HG03135 (cell line): Measurements from ENCODE around the gene KRTAP4-3.
"Not testable (repeated sequence)": the region's sequence is repeated elsewhere in the genome, so short reads cannot be mapped to it uniquely, and the experiment has no call there.

Experiments used
- ATAC-seq: cut with Tn5 transposase; IDR thresholded peaks from one replicate; pipeline ENCODE4 v1.9.1; 2021; ENCODE audit warnings: mild to moderate bottlenecking, moderate library complexity; ENCODE audit not compliant: unreplicated experiment

The KRTAP4-3 gene

DNA sequence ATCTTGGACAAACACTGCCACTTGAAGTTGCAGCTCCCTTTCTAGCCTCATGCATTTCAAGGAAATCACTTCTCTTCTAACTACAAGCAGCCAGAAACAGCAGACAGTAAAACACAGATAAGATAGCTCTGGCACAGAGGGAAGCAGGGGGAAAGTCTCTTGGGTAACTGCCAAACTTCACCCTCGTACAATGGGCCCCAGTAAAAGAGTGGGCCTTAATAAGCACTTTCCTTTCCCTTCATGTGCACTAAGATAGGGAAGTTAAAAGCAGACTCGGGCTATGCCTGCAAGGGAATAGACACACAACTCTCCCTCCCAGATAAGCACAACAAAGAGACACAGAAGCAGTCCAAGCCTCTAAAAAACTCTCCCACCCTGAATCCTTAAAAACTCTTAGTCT, 14.2 kb downstream of the KRTAP4-3 start:
- no peak for ATAC-seq

DNA sequence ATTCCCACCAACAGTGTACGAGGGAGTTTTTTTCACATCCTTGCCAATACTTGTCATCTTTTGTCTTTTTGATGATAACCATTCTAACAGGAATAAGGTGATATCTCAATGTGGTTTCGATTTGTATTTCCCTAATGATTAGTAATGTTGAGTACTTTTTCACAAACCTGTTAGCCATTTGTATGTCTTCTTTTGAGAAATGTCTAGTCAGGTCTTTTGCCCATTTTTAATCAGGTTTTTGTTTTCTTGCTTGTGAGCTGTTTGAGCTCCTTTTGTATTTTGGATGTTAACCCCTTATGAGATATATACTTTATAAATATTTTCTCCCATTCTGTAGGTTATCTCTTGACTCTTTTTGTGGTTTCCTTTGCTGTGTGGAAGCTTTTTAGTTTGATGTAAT, 16.5 kb downstream of the KRTAP4-3 start:
- ATAC-seq: no peak

DNA sequence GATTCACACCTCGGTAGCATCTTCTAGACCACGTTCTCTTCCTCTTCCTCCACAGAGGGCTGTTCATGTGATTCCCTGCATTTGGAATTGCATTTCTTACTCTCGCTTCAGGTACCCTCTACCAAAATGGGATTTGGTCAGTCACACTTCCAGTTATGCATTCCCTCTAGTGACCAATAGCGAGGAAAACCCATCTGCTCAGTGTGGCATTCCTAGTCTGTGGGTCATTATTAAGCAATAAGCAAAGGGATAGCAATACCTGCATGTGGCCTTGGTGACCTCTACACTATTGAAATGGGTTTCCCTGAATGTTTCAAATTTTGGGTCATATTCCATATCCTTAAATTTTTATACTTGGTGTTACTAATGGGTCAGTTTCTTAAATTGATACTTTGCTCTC, 18.0 kb downstream of the KRTAP4-3 start:
- ATAC-seq: no peak

DNA sequence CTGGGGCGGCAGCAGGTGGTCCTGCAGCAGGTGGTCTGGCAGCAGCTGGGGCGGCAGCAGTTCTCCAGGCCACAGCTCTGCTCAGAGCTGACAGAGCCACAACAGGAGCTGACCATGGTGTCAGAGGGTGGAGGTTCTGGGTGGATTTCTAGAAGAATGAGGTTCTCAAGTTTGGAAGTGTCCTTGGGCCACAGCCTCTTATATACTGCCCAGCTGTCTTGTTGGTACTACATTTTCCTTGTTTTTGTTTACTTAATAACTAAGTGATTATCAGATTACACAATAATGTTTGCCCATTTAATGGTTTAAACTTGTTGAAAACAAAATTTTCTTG, 18.4 kb downstream of the KRTAP4-3 start, which contains the start of gene KRTAP4-5:
Gene KRTAP4-5 (minus strand): TSS at position 174 of the 334 bp plus-strand sequence. CDS start 58 bp downstream, at position 116.
- no peak for ATAC-seq

DNA sequence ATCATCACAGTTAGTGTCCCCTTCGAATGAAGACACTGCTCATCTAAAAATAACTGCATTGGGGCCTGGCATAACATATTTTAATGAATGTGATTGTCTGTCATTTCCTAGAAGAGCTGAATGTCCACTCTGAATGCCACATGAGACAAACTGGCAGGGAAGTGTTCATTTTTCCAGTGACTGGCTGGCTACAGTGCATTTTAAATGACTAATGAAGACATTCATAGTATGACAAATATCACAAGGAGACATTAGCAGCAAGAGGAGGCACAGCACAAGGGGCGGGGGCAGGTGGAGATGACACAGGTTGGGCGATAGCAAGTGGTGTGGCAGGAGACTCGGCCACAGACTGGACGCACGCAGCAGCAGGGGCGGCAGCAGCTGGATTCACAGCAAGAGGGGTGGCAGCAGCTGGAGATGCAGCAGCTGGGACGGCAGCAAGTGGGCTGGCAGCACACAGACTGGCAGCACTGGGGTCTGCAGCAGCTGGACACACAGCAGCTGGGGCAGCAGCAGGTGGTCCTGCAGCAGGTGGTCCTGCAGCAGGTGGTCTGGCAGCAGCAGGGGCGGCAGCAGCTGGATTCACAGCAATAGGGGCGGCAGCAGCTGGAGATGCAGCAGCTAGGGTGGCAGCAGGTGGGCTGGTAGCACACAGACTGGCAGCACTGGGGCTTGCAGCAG, 18.9 kb downstream of the KRTAP4-3 start:
- not testable (repeated sequence) for ATAC-seq

DNA sequence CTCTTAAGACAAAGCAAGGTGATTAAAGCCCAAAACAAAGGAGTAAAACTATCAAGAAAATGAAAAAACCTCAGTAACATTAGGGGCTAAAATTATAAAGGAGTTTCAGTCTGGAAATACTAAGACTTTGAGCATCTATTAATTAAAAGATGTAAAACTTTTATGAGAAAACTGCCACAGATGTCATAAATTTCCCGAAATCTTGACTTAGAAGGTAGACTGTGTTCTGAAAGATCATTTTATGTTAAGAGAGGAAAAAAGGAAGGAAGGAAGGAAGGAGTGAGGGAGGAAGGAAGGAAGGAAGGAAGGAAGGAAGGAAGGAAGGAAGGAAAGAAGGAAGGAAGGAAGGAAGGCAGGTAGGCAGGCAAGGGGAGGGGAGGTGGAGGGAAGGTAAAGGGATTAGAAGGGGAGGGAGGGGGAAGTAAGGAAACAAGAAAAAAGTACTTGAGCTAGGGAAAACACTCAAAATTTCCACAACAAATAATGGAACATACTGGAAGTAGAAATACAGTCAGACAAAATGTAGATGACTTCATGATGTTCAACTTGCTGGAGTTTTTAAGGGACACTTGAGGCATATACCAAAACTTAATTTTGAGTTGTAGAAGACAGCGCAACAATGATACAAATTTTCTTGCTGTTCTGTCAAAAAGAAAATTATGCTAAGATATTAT, 20.4 kb downstream of the KRTAP4-3 start:
- ATAC-seq: no peak

DNA sequence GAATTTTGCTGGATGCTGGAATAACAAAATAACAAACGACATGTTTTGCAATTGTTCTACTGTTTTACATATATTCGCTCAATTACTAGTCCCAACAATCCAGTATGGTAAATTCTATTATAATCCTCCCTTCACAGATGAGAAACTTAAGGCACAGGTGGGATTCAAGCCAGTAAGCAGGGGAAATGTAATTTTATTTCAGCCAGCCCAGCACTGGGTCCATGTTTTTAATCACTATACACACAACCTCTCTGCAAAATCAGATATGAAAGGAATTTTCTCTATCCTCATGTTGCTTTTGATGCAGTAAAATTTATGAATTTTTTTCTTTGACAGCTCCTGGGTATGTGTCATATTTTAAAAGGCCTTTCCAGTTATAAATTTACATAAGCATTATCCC, 22.8 kb downstream of the KRTAP4-3 start:
- no peak for ATAC-seq

DNA sequence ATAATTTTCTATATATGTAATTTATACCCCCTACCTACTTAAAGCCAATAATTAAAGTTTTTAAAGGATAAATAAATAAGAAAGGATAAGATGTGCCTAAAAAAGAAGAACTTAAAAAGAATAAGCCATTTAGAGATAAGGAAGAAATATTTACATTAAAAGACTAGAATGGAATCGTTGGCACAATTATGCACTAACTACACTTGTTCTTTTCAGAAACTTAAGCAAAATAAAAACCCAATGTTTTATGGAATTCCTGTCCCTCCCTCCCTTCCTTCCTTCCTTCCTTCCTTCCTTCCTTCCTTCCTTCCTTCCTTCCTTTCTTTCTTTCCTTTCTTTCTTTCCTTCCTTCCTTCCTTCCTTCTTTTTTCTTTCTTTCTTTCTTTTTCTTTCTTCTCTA, 23.2 kb downstream of the KRTAP4-3 start:
- ATAC-seq: no peak

DNA sequence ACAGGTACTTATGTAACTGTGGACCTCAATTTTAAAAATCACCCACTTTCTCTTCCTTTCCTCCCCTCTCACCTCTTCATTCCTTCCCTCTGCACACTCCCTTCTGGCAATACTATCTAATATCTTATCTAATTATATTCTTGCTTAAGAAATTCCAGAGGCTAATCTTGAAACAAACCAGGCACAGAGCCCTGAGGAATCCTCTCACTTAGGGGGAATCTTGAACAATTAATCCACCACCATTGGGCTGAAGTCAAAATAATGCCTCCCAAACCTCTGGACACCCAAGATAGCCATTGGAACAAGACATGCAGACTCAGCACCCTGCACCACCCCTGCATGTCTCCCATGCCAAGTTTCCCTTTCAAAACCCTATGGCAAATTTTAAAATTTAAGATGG, 26.7 kb downstream of the KRTAP4-3 start:
- no peak for ATAC-seq

DNA sequence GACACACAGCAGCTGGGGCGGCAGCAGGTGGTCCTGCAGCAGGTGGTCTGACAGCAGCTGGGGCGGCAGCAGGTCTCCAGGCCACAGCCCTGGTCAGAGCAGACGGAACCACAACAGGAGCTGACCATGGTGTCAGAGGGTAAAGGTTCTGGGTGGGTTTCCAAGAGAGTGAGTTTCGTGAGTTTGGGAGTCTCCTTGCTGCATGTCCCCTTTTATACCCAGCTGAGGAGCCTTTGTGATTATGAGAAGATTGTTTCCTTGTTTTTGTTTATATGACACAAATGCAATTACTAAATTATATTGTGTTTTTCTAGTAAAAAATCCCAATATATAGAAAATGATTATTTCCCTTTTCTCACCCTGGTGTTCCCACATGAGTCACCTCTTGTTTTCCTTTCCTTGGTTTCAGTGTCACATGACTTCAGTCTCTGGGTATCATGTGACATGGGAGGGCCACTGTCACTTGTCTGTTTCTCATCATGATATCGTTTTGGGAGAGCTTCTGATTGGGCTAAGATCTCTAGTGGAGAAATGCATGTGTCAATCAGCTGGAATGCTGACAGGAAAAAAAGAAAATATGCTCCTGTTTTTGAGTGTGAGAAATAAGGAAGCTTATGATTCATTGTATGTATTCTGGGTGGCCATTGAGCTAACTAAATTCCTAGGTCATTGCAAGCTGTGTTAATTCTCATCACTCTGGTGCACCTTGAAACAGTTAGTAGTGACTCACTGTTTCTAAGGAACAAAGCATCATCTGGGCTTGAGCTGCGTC, 27.5 kb downstream of the KRTAP4-3 start, which contains the start of gene KRTAP4-6:
Gene KRTAP4-6 (minus strand): TSS at position 185 of the 772 bp plus-strand sequence. CDS start 57 bp downstream, at position 128.
- no peak for ATAC-seq

DNA sequence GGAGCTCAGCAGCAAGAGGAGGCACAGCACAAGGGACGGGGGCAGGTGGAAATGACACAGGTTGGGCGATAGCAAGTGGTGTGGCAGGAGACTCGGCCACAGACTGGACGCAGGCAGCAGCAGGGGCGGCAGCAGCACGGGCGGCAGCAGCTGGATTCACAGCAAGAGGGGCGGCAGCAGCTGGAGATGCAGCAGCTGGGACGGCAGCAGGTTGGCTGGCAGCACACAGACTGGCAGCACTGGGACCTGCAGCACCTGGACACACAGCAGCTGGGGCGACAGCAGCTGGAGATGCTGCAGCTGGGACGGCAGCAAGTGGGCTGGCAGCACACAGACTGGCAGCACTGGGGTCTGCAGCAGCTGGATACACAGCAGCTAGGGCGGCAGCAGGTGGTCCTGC, 28.2 kb downstream of the KRTAP4-3 start:
- ATAC-seq: not testable (repeated sequence)

DNA sequence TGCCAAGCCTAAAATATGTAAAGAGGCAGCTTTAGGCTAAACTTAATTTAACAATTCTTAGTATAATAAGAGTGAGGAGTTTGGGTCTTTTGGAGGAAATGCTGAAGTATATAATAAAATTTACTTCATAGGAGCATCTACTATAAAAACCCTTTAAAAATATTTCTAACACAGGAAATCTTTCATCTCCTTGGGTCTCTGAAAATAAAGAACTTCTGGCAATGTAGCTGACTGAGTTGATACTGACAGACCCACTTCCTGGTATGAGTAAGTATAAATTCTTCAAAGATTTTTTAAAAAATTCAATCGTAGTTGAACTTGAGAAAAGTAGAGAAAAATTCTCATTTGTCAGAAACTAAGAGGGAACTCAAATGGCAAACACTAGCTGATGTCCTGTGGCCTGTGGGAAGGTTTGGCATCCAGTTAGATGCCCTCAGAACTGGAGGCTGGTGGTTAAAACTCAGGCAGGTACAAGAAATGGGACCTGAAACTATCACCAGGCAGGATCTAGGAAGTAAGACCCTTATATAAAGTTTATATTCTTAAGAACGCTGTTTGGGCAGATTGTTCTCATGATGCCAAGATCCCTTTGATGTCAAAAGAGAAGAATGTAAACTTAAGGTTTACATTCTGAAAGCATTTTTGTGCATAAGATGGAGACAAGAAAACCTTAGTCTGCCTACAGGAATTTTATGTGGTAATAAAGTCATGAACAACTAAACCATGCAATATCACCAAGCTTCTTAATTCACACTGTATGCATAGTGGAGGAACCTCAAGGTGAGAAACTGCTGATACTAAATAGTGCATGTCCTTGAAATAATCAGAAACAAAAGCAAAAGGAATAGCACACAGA, 33.9 kb downstream of the KRTAP4-3 start:
- ATAC-seq: no peak

DNA sequence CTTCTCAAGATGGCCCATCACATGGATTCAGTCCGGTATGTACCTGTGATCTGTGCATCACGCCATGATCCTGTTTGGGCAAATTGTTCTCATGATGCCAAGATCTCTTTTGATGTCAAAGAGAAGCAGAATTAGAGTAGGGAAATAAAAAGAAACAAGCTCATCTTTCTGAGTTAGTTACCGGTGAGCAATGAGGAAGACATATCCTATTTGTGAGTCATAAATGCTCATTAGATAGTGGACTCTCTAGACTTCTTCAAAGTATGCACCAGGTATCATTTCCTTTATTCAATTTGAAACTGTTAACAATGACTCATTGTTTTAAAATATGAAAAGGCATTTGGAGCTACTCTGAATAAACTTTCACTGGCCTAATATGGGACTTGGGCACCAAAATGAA, 36.0 kb downstream of the KRTAP4-3 start:
- no peak for ATAC-seq

DNA sequence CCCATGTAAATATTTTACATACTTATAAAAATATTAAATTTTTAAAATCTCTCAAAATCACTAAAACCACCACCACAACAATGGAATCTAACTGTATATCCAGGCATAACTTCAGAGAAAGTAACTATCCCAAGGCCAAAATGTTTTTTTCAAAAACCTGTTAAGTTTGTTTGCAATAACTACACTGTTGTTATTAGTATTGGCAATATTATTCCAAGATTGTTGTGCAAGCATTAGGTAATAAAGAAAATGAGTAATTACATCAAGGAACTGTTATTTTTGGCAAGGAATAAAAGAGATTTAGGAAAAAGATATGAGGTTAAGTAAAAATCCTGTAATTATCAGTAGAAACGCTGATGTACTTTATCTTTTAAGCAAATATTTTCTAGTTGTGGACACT, 40.6 kb downstream of the KRTAP4-3 start:
- ATAC-seq: no peak

DNA sequence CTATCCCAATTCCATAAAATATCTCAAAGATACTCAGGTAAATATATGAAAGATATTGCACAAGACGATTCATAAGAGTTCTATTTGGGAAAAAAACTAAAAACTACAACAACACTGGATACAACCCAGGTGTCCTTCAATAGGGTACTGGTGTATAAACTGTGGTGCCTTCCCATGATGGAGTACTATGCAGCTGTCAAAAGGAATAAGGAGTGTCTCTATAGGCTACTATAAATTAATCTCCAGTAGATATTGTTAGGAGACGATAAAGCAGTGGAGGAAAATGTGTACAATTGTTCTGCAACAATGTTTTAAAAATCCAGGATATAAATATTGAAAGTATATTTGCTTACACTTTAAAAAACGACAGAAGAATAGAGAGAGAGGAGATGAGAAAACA, 41.6 kb downstream of the KRTAP4-3 start:
- ATAC-seq: no peak

DNA sequence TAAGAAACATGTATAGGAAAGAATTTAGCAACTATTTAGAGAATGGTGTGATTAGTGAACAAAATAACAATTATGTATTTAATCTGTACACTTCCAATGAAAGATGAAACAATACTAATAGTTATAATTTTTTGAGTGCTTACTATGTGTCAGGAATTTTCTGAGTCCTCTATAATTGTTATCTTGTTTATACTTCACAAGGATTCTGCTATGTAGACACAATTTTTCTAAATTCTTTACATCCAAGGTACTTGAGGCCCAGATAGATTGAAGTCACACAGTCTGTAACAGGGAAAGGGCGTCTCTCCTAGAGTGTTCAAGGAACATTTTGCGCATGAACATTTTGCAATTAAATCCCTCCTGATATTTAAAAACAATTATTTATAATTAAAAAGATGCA, 43.0 kb downstream of the KRTAP4-3 start:
- ATAC-seq: no peak

DNA sequence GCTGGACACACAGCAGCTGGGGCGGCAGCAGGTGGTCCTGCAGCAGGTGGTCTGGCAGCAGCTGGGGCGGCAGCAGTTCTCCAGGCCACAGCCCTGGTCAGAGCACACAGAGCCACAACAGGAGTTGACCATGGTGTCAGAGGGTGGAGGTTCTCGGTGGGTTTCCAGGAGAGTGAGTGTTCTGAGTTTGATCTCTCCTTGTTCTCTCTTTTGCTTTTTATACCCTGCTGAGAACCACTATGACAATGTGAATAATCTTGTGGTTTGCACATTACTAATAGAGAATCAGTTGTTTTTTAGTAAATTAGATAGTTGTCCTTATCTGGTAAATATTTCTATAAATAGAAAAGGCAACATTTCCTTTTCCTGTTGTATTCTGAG, 44.0 kb downstream of the KRTAP4-3 start, which contains the start of gene KRTAP4-12:
Gene KRTAP4-12 (minus strand): TSS at position 192 of the 381 bp plus-strand sequence. CDS start 60 bp downstream, at position 132.
- ATAC-seq: not testable (repeated sequence)

DNA sequence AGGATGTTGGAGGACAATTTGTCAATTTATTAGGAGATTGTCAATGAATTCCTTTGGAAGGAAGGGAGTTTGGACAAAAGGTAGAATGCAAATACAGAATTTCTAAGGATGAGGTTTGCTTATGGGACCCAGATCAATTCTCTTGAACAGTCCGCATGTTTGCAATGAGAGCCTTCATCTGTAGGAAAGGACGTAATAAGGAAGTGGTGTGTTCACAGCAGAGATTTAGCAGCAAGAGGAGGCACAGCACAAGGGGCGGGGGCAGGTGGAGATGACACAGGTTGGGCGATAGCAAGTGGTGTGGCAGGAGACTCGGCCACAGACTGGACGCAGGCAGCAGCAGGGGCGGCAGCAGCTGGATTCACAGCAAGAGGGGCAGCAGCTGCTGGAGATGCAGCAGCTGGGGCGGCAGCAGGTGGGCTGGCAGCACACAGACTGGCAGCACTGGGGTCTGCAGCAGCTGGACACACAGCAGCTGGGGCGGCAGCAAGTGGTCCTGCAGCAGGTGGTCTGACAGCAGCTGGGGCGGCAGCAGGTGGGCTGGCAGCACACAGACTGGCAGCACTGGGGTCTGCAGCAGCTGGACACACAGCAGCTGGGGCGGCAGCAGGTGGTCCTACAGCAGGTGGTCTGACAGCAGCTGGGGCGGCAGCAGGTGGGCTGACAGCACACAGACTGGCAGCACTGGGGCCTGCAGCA, 44.6 kb downstream of the KRTAP4-3 start:
- not testable (repeated sequence) for ATAC-seq

DNA sequence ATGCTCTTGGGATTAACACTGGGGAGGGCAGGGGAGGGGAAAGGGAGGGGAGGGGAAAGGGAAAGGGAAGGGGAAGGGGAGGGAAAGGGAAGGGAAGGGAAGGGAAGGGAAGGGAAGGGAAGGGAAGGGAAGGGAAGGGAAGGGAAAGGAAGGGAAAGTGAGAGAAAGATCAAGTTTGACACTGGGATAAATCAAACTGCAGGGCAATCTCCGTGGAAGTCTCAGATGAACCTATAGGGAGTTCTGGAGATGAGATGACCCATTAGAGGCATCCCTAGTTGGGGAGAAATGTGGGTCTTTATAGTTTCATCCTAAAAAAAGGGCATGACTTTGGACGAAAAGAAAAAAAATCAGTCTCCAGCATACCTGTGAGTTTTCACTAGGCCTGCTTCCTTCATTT, 46.3 kb downstream of the KRTAP4-3 start:
- no peak for ATAC-seq
